Sigmoid colon (tissue), 7 donors: ENCODE measurements around the gene TENM4. TPM values are rescaled to one million over a fixed set of nuclear protein-coding genes. Genes with fewer than 3 reads are reported as not detected.
A peak's percentile ranks its signal among the peaks of the same experiment; 100 is the strongest.

Experiments used
- DNase-seq: peaks from one replicate; pipeline ENCODE4 v3.0.0-alpha.2; 2019
- H3K27ac ChIP-seq, 4 donors: fragments of 200-600 bp; sonication (generic); one replicate each; pipeline ENCODE4 v1.5.1; 2016 to 2019; ENCODE audit warnings: mild to moderate bottlenecking in 1 of 4
- H3K27me3 ChIP-seq, 3 donors: fragments of 200-600 bp; sonication (generic); one replicate each; pipeline ENCODE4 v1.5.1; 2019; ENCODE audit warnings: mild to moderate bottlenecking in 1 of 3
- H3K36me3 ChIP-seq, 4 donors: fragments of 200-600 bp; sonication (generic); one replicate each; pipeline ENCODE4 v1.5.1; 2016 to 2019
- H3K4me1 ChIP-seq, 4 donors: fragments of 200-600 bp; sonication (generic); one replicate each; pipeline ENCODE4 v1.5.1; 2017 to 2019
- H3K4me3 ChIP-seq, 4 donors: fragments of 200-600 bp; sonication (generic); one replicate each; pipeline ENCODE4 v1.5.1; 2017 to 2019; ENCODE audit warnings: mild to moderate bottlenecking in 2 of 4, moderate library complexity in 1 of 4
- H3K9me3 ChIP-seq, 4 donors: fragments of 200-600 bp in 3 of 4; sonication (generic) in 3 of 4; one replicate each; pipeline versions ENCODE4 v1.5.1 to v1.6.1; 2013 to 2019
- CTCF ChIP-seq, 4 experiments: fragments of 450-650 bp in 3 of 4; fragments of 200-600 bp in 1 of 4; IDR thresholded peaks; one replicate each; pipeline ENCODE4 v1.5.1; 2016 to 2019; ENCODE audit warnings: antibody characterized with exemption in 4 of 4, mild to moderate bottlenecking in 3 of 4, moderate library complexity in 2 of 4
- EP300 ChIP-seq, 4 donors: sonication (generic); formaldehyde crosslinking; IDR thresholded peaks; one replicate each; pipeline ENCODE4 v1.6.1; 2017; ENCODE audit warnings: antibody characterized with exemption in 4 of 4
- POLR2A ChIP-seq, 2 donors: fragments of 450-650 bp; IDR thresholded peaks; one replicate each; pipeline ENCODE4 v1.6.1; 2016; ENCODE audit warnings: antibody characterized with exemption in 2 of 2, mild to moderate bottlenecking in 2 of 2, moderate library complexity in 2 of 2
- POLR2AphosphoS5 ChIP-seq, 4 donors: sonication (generic); formaldehyde crosslinking; IDR thresholded peaks; one replicate each; pipeline ENCODE4 v1.6.1; 2017; ENCODE audit warnings: antibody characterized with exemption in 4 of 4
- WGBS, 2 donors: extraction: QIAGEN DNeasy Blood & Tissue Kit; methylation state at CpG; one replicate each; pipeline ENCODE4 v1.1.7; 2013; 5-methylcytosine and 5-hydroxymethylcytosine counted together
- intact Hi-C: fragments of 100-400 bp; cut with DNase I; formaldehyde crosslinking; loops from one replicate; pipeline ENCODE4 v1.15.1; 2023
- polyA plus RNA-seq, 3 donors: library from polyadenylated mRNA; stranded (reverse); fragments of 200-250 nt; gene quantifications; one replicate each; pipeline ENCODE4 v1.2.3, GENCODE V29; 2013
- total RNA-seq, 4 donors: library from RNA; depleted of rRNA; stranded (reverse); fragments of >200 nt; gene quantifications; one replicate each; pipeline ENCODE4 v1.1.0, GENCODE V29; 2016
- donor health status: healthy with polysubstance abuse.
- donor health status: Bipolar disorder and iron deficiency.
- donor health status: healthy.

The TENM4 gene
- total and polyA plus RNA-seq, 7 donors, result 0.23 to 14.6 (median 1.9) TPM; not detected in 1

- Histone ChIP-seq H3K9me3 (no peaks in the 10 kb centered on the region), H3K4me3 (no peak overlapping the region), H3K27me3 (no peaks in the 10 kb centered on the region), H3K4me1 (peaks cover 0 to 10% (median 8%) of the 10 kb centered on the region in 4 donors), H3K27ac (no peak overlapping the region), H3K36me3 (no peaks in the 10 kb centered on the region)
- DNase-seq, result no peak
- WGBS, 2 donors, result 20 to 44% methylated on average over 9 of the region's 9 CpGs
- TF ChIP-seq CTCF (IDR thresholded peaks at IDR 0.05), result no peak
- TF ChIP-seq POLR2AphosphoS5 (IDR thresholded peaks at IDR 0.05), result peak in 1 of 4 donors; percentile 14
- intact Hi-C loops, result no loop called here
These were observed 410.4 kb downstream of the TENM4 start for GRCh38 chr11:79030448-79030847.

GRCh38 chr11:79028225-79028624, 412.6 kb downstream of the TENM4 start:
- intact Hi-C loops, result no loop called here
- WGBS, 2 donors, result 57 to 89% methylated on average over 1 of the region's 1 CpG
- Histone ChIP-seq H3K4me1 (peaks cover 0 to 10% (median 8%) of the 10 kb centered on the region in 4 donors), H3K36me3 (no peaks in the 10 kb centered on the region), H3K9me3 (no peaks in the 10 kb centered on the region), H3K27me3 (no peaks in the 10 kb centered on the region), H3K4me3 (no peak overlapping the region), H3K27ac (no peak overlapping the region)
- no peak for TF ChIP-seq POLR2A (IDR thresholded peaks at IDR 0.05)
- TF ChIP-seq EP300 (IDR thresholded peaks at IDR 0.05), result no peak
- TF ChIP-seq CTCF (IDR thresholded peaks at IDR 0.05), result no peak
- no peak for TF ChIP-seq POLR2AphosphoS5 (IDR thresholded peaks at IDR 0.05)
- no peak for DNase-seq

GRCh38 chr11:79026803-79027445, 413.9 kb downstream of the TENM4 start:
- H3K27me3 ChIP-seq, result no peaks in the 10 kb centered on the region
- H3K9me3 ChIP-seq, result no peaks in the 10 kb centered on the region
- WGBS, 2 donors, result 47 to 78% methylated on average over 3 of the region's 3 CpGs
- DNase-seq, result no peak
- TF ChIP-seq POLR2AphosphoS5 (IDR thresholded peaks at IDR 0.05) (no peak), CTCF (IDR thresholded peaks at IDR 0.05) (no peak), POLR2A (IDR thresholded peaks at IDR 0.05) (no peak), EP300 (IDR thresholded peaks at IDR 0.05) (no peak)
- no peak overlapping the region for H3K4me3 ChIP-seq
- H3K36me3 ChIP-seq, result no peaks in the 10 kb centered on the region
- no peak overlapping the region for H3K27ac ChIP-seq
- intact Hi-C loops, result no loop called here
- H3K4me1 ChIP-seq, result peaks cover 0 to 10% (median 8%) of the 10 kb centered on the region in 4 donors

- no peak overlapping the region for H3K4me3 ChIP-seq
- WGBS, 2 donors, result 54 to 56% methylated on average over 5 of the region's 5 CpGs
- no peak for DNase-seq
These were observed 415.2 kb downstream of the TENM4 start for GRCh38 chr11:79025622-79026021.

More at GRCh38 chr11:79025622-79026021, 415.2 kb downstream of the TENM4 start:
- Histone ChIP-seq H3K9me3 (no peaks in the 10 kb centered on the region), H3K27me3 (no peaks in the 10 kb centered on the region), H3K36me3 (no peaks in the 10 kb centered on the region), H3K4me1 (peaks cover 0 to 6% (median 5%) of the 10 kb centered on the region in 4 donors), H3K27ac (no peak overlapping the region)
- TF ChIP-seq POLR2A (IDR thresholded peaks at IDR 0.05) (no peak), EP300 (IDR thresholded peaks at IDR 0.05) (no peak), POLR2AphosphoS5 (IDR thresholded peaks at IDR 0.05) (no peak), CTCF (IDR thresholded peaks at IDR 0.05) (no peak)
- intact Hi-C loops, result no loop called here
